ENCODE data around the gene ORC4.

GRCh38 chr2:148031152-148031551 is 10.6 kb upstream of the ORC4 start:
- no peak for TF ChIP-seq POLR2A (IDR thresholded peaks at IDR 0.05)
- no peak for TF ChIP-seq CTCF (IDR thresholded peaks at IDR 0.05)
